GM12864 (cell line): Measurements from ENCODE around the gene SGK1.

Source experiments
- DNase-seq: peaks from one replicate; pipeline ENCODE4 v3.0.0-alpha.2; 2011; ENCODE audit warnings: low read depth
- H3K4me3 ChIP-seq: 2 replicates; pipeline ENCODE4 v1.5.1; 2011; ENCODE audit warnings: mild to moderate bottlenecking, low read depth, low read length, control low read depth
- TF ChIP-seq, protein P1 (sequence below): IDR thresholded peaks from 2 replicates; pipeline ENCODE4 v1.5.1; 2011; ENCODE audit warnings: low read depth, mild to moderate bottlenecking, moderate library complexity, low read length, control low read depth, inconsistent platforms; ENCODE audit errors: missing control alignments

Gene SGK1

DNA sequence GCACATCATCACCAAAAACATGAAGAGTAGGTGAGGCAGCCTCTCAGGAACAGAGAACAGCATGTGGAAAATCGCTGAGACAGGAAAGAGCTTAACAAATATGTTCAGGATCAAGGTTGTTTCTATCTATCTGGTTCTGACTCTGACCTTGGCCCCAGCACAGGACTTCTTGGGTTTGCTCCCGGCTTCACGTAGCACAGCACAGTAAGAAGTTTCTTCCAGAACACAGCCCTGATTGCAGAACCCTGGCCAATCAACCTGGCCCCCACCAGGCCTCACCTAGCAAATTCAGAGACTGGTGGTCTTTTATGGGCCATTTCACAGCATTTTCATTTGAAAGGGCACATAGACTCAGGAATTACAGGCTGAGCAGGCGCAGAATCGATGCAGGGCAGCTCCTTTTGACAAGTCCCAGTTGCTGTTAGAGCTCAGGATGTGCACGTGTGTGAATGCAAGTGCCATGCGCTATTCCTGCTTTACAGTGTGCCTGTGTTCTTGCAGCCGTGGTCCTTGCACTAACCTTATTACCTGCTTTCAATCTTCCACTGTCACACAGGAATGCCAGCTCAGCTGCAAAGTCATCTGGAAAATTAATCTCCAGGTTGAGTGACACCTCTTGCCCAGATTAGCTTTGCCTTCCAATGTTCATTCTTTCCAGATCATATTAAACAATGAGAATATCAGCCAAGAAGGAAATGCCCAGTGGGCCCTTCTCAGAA, 165.0 kb downstream of the SGK1 start:
- H3K4me3 ChIP-seq = no peak overlapping the region
- TF ChIP-seq, protein P1, sequence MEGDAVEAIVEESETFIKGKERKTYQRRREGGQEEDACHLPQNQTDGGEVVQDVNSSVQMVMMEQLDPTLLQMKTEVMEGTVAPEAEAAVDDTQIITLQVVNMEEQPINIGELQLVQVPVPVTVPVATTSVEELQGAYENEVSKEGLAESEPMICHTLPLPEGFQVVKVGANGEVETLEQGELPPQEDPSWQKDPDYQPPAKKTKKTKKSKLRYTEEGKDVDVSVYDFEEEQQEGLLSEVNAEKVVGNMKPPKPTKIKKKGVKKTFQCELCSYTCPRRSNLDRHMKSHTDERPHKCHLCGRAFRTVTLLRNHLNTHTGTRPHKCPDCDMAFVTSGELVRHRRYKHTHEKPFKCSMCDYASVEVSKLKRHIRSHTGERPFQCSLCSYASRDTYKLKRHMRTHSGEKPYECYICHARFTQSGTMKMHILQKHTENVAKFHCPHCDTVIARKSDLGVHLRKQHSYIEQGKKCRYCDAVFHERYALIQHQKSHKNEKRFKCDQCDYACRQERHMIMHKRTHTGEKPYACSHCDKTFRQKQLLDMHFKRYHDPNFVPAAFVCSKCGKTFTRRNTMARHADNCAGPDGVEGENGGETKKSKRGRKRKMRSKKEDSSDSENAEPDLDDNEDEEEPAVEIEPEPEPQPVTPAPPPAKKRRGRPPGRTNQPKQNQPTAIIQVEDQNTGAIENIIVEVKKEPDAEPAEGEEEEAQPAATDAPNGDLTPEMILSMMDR = no peak
- DNase-seq = no peak

DNA sequence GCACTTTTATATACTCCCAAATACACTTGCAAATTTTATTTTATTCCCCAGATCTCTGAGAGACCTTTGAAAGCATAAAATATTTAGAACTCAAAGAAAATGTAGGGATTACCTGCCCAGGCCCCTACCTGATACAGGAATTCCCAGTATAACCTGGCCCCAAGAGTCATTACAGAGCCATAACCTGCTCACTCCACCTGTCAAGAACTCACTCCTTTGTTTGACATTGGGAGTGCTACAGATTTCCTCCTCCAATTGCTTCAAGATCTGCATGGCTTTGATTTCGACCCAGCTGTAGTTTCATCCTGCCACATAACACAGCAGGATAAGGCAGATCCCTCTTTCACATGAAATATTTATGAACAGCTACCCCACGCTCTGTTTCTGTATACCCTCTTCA, 169.3 kb downstream of the SGK1 start:
- TF ChIP-seq, protein P1 = no peak
- H3K4me3 ChIP-seq = no peak overlapping the region

DNA sequence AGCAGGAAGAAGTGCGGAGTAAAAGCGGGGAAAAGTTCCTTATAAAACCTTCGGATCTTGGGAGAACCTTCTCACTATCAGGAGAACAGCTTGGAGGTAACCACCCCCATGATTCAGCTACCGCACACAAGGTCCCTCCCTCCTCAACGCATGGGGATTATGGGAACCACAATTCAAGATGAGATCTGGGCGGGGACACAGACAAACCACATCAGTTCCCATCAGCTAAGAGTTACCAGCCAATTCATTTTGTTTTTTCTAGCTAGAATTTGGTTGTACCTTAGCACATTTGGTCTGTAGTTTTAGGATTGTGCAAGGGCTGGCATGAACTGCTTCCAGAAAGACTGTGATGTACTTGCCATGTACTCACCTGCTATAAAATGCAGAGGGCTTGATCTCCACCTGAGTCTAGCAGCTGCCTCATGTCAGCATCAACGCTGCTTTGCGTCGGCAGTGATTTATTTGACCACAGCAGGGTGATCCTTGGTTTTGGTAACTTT, 170.8 kb downstream of the SGK1 start:
- TF ChIP-seq, protein P1 = no peak
- no peak overlapping the region for H3K4me3 ChIP-seq
- DNase-seq = no peak

More for the DNA sequence above, 169.3 kb downstream of the SGK1 start:
- no peak for DNase-seq

DNA sequence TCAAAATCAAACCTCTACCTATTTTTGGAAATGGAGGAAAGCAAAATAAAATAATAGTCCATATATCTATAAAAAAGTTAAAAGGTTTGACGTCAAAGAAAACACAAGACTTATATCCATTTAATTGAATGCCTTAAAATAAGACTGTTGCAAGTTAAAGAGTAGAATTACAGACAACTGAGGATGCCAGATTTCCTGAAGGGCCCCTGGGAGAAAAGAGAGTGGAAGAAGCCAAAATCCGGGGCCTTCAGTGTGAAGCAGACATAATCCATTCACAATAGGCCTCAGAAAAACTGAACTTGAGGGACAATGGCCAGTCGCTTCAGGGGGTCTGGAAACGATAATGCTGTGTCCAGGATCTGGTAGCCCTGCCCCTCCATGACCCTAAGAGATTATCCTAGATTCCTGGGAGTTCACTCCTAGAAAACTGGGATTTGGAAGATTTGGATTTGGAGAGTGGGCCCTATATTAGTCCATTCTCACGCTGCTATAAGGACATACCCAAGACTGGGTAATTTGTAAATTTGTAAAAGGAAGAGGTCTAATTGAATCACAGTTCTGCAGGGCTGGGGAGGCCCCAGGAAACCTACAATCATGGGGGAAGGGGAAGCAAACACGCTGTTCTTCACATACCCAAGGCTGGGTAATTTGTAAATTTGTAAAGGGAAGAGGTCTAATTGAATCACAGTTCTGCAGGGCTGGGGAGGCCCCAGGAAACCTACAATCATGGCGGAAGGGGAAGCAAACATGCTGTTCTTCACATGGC, 171.5 kb downstream of the SGK1 start:
- DNase-seq = no peak
- H3K4me3 ChIP-seq = no peak overlapping the region
- TF ChIP-seq, protein P1 = no peak

- DNase-seq = no peak
- no peak overlapping the region for H3K4me3 ChIP-seq
- TF ChIP-seq, protein P1 = no peak
These were observed 172.1 kb downstream of the SGK1 start for GRCh38 chr6:134145786-134146185.

DNA sequence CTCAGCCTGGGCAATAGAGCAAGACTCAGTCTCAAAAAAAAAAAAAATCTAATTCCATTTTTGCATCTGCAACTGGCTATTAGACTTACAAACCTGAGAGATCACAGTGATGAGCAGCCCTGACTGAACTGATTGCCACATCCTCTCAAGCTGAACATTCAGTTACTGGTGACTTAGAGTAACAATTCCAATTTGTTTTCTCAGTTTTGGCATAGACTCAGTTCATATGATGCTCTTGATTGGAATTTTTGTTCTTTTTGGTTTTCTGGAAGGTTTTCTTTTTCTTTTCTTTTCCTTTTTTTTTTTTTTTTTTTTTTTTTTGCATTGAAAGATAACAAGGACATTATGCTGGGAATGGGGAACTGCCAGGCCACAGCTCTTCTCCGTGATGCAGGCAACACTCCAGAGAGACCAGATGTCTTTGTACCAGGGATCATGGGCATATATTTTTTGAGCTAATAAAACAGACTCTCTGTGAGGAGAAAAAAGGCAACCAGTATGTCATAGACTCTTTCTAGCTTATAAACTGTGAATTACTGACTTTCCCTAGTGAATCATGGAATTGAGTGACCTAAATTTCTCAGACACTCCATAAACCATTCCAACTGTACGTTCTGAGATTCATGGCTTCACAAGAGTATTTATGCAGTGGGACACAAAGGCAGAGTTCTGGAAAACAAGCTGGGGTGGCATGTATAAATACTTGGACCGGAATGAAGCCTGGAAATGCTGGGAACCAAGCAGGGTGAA, 179.5 kb downstream of the SGK1 start:
- H3K4me3 ChIP-seq = no peak overlapping the region
- DNase-seq = no peak
- TF ChIP-seq, protein P1 = no peak
